Esophagus squamous epithelium (tissue), 4 donors: ENCODE data around the gene EPHA6.

Experiments used
- POLR2A ChIP-seq, 4 donors: fragments of 450-650 bp; IDR thresholded peaks; one replicate each; pipeline ENCODE4 v1.6.1; 2017; ENCODE audit warnings: antibody characterized with exemption in 4 of 4, mild to moderate bottlenecking in 4 of 4, moderate library complexity in 3 of 4
- TF ChIP-seq, protein P1 (sequence below), 6 experiments: fragments of 450-650 bp in 4 of 6; fragments of 200-600 bp in 2 of 6; sonication (generic) in 2 of 6; IDR thresholded peaks; one replicate each; pipeline ENCODE4 v1.5.1; 2016 to 2019; ENCODE audit warnings: antibody characterized with exemption in 6 of 6, mild to moderate bottlenecking in 4 of 6, moderate library complexity in 4 of 6

DNA sequence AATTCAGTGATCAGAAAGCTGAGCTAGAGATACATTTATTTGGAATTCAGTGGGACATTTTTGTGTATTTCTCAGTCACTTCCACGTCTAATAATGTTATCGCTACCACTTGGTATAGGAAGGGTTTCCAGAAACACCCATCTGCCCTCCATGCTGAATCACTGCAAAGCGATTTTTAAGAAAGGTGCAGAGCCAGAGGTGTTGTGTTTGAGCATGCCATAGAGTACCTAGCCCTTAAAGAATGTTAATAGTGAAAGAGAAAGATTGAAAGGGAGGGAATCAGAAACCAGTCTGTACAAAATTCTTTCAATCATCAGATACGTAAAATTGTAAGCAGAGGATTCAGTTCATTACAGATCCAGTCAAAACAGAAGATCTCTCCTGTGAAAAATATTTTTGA lies 870.1 kb downstream of the EPHA6 start:
- TF ChIP-seq, protein P1, sequence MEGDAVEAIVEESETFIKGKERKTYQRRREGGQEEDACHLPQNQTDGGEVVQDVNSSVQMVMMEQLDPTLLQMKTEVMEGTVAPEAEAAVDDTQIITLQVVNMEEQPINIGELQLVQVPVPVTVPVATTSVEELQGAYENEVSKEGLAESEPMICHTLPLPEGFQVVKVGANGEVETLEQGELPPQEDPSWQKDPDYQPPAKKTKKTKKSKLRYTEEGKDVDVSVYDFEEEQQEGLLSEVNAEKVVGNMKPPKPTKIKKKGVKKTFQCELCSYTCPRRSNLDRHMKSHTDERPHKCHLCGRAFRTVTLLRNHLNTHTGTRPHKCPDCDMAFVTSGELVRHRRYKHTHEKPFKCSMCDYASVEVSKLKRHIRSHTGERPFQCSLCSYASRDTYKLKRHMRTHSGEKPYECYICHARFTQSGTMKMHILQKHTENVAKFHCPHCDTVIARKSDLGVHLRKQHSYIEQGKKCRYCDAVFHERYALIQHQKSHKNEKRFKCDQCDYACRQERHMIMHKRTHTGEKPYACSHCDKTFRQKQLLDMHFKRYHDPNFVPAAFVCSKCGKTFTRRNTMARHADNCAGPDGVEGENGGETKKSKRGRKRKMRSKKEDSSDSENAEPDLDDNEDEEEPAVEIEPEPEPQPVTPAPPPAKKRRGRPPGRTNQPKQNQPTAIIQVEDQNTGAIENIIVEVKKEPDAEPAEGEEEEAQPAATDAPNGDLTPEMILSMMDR (IDR thresholded peaks at IDR 0.05) = no peak
- no peak for TF ChIP-seq POLR2A (IDR thresholded peaks at IDR 0.05)
